ENCODE measurements around the gene CHST5. TPM values are rescaled to one million over a fixed set of nuclear protein-coding genes. Genes with fewer than 3 reads are reported as not detected.

CHST5 gene
- total RNA-seq, 1 donor from 2014 or later = 0.27 TPM

GRCh38 chr16:75482434-75483205 lies 53.3 kb downstream of the CHST5 start:
- Mint-ChIP-seq H3K4me1 (ENCODE audit: unreplicated experiment) (no peaks in the 10 kb centered on the region), H3K36me3 (ENCODE audit: unreplicated experiment) (no peaks in the 10 kb centered on the region), H3K9me3 (ENCODE audit: unreplicated experiment) (no peaks in the 10 kb centered on the region), H3K27me3 (ENCODE audit: unreplicated experiment) (peaks cover 7% of the 10 kb centered on the region), H3K4me3 (ENCODE audit: unreplicated experiment) (no peak overlapping the region), H3K27ac (ENCODE audit: unreplicated experiment) (no peak overlapping the region)
- no peak for DNase-seq (ENCODE audit: extremely low spot score, unreplicated experiment)
- TF ChIP-seq CTCF (IDR thresholded peaks at IDR 0.05) = no peak

GRCh38 chr16:75481475-75481874 lies 54.4 kb downstream of the CHST5 start:
- H3K27ac Mint-ChIP-seq (ENCODE audit: unreplicated experiment) = no peak overlapping the region
- DNase-seq (ENCODE audit: extremely low spot score, unreplicated experiment) = no peak

GRCh38 chr16:75479421-75479990 lies 56.4 kb downstream of the CHST5 start:
- no peak for DNase-seq (ENCODE audit: extremely low spot score, unreplicated experiment)
- Mint-ChIP-seq H3K36me3 (ENCODE audit: unreplicated experiment) (no peaks in the 10 kb centered on the region), H3K4me1 (ENCODE audit: unreplicated experiment) (no peaks in the 10 kb centered on the region), H3K27me3 (ENCODE audit: unreplicated experiment) (peaks cover 3% of the 10 kb centered on the region), H3K27ac (ENCODE audit: unreplicated experiment) (no peak overlapping the region), H3K9me3 (ENCODE audit: unreplicated experiment) (no peaks in the 10 kb centered on the region), H3K4me3 (ENCODE audit: unreplicated experiment) (no peak overlapping the region)
- TF ChIP-seq CTCF (IDR thresholded peaks at IDR 0.05) = no peak

More at GRCh38 chr16:75481475-75481874, 54.4 kb downstream of the CHST5 start:
- Mint-ChIP-seq H3K27me3 (ENCODE audit: unreplicated experiment) (peaks cover 7% of the 10 kb centered on the region), H3K9me3 (ENCODE audit: unreplicated experiment) (no peaks in the 10 kb centered on the region), H3K4me1 (ENCODE audit: unreplicated experiment) (no peaks in the 10 kb centered on the region), H3K36me3 (ENCODE audit: unreplicated experiment) (no peaks in the 10 kb centered on the region), H3K4me3 (ENCODE audit: unreplicated experiment) (no peak overlapping the region)
- TF ChIP-seq CTCF (IDR thresholded peaks at IDR 0.05) = no peak

Other genes with a start within 250 kb of the CHST5 start
- gene CFDP1, start 102.6 kb downstream of the CHST5 start, total RNA-seq = 62.4 and 65.6 TPM in 2 replicates
- 13.9 and 15.2 TPM in 2 replicates for gene TMEM170A, start 71.4 kb downstream of the CHST5 start, total RNA-seq
- gene CHST6, start 40.7 kb downstream of the CHST5 start, total RNA-seq = 0.43 and 0.55 TPM in 2 replicates
- gene TMEM231, start 20.1 kb upstream of the CHST5 start, total RNA-seq = 8.3 and 8.4 TPM in 2 replicates
- gene GABARAPL2, start 30.3 kb upstream of the CHST5 start, total RNA-seq = 84.6 and 90.3 TPM in 2 replicates
- gene ADAT1, start 87.2 kb upstream of the CHST5 start, total RNA-seq = 55.0 and 55.9 TPM in 2 replicates
- 104 and 108 TPM in 2 replicates for gene KARS1, start 111.6 kb upstream of the CHST5 start, total RNA-seq
- 65.8 and 66.4 TPM in 2 replicates for gene TERF2IP, start 111.7 kb upstream of the CHST5 start, total RNA-seq
- not detected in 2 replicates for gene CPHXL2, start 140.9 kb upstream of the CHST5 start, total RNA-seq
- gene DUXB, start 165.4 kb upstream of the CHST5 start, total RNA-seq = not detected in 2 replicates
- not detected in 2 replicates for gene CPHXL, start 190.4 kb upstream of the CHST5 start, total RNA-seq